Thymus (tissue), 11 donors: Measurements from ENCODE around the gene EIF3D. TPM values are rescaled to one million over a fixed set of nuclear protein-coding genes. Genes with fewer than 3 reads are reported as not detected.

Experiments
- DNase-seq, 9 donors: peaks; one replicate each; pipeline ENCODE4 v3.0.0-alpha.2; 2013; ENCODE audit warnings: low spot score in 9 of 9, low read depth in 6 of 9, missing footprints in 1 of 9
- H3K27ac ChIP-seq, 2 donors: one replicate each; pipeline ENCODE4 v1.5.1; 2013; ENCODE audit warnings: control low read depth in 1 of 2, low read depth in 1 of 2, low read length in 1 of 2, mild to moderate bottlenecking in 1 of 2, moderate library complexity in 1 of 2
- H3K27me3 ChIP-seq, 2 donors: one replicate each; pipeline ENCODE4 v1.5.1; 2013; ENCODE audit warnings: low read length in 1 of 2; ENCODE audit not compliant: control insufficient read depth in 2 of 2, insufficient read depth in 1 of 2
- H3K36me3 ChIP-seq, 2 donors: one replicate each; pipeline ENCODE4 v1.5.1; 2013; ENCODE audit warnings: low read length in 1 of 2, mild to moderate bottlenecking in 1 of 2, moderate library complexity in 1 of 2; ENCODE audit not compliant: control insufficient read depth in 2 of 2, insufficient read depth in 2 of 2
- H3K4me1 ChIP-seq, 2 donors: one replicate each; pipeline ENCODE4 v1.5.1; 2013; ENCODE audit warnings: low read length in 2 of 2; ENCODE audit not compliant: control insufficient read depth in 2 of 2, insufficient read depth in 2 of 2
- H3K4me3 ChIP-seq, 2 donors: one replicate each; pipeline ENCODE4 v1.5.1; 2013; ENCODE audit warnings: low read length in 2 of 2, control low read depth in 1 of 2, mild to moderate bottlenecking in 1 of 2
- H3K9me3 ChIP-seq, 2 donors: one replicate each; pipeline ENCODE4 v1.5.1; 2013; ENCODE audit warnings: low read length in 1 of 2, mild to moderate bottlenecking in 1 of 2; ENCODE audit not compliant: control insufficient read depth in 2 of 2, insufficient read depth in 1 of 2
- WGBS: extraction: QIAGEN DNeasy Blood & Tissue Kit; methylation state at CpG from one replicate; pipeline ENCODE4 v1.1.7; 2013; 5-methylcytosine and 5-hydroxymethylcytosine counted together
- polyA plus RNA-seq: library from polyadenylated mRNA; stranded (reverse); fragments of 200-250 nt; gene quantifications from one replicate; pipeline ENCODE4 v1.2.3, GENCODE V29; 2013
- total RNA-seq: library from RNA; stranded (reverse); fragments of 120-200 nt; gene quantifications from one replicate; pipeline ENCODE4 v1.2.4, GENCODE V29; 2013
- donor health status: healthy.

Gene EIF3D
- total and polyA plus RNA-seq, 2 donors = 185 to 267 TPM

- no peak for DNase-seq
- 93% methylated on average over 11 of the region's 11 CpGs for WGBS
- Histone ChIP-seq H3K36me3 (no peaks in the 10 kb centered on the region), H3K4me1 (no peaks in the 10 kb centered on the region), H3K27me3 (peaks cover 8 to 57% of the 10 kb centered on the region in 2 donors), H3K9me3 (no peaks in the 10 kb centered on the region), H3K27ac (no peak overlapping the region), H3K4me3 (no peak overlapping the region)
Observed at GRCh38 chr22:36562261-36562835, 33.4 kb upstream of the EIF3D start.

- H3K36me3 ChIP-seq = no peaks in the 10 kb centered on the region
- no peak for DNase-seq
- H3K9me3 ChIP-seq = no peaks in the 10 kb centered on the region
- H3K4me1 ChIP-seq = no peaks in the 10 kb centered on the region
- no peak overlapping the region for H3K4me3 ChIP-seq
- no peak overlapping the region for H3K27ac ChIP-seq
- H3K27me3 ChIP-seq = peaks cover 8 to 51% of the 10 kb centered on the region in 2 donors
- WGBS = 76% methylated on average over 6 of the region's 6 CpGs
Observed at GRCh38 chr22:36561291-36561811, 32.4 kb upstream of the EIF3D start.

GRCh38 chr22:36560001-36560400 lies 31.0 kb upstream of the EIF3D start:
- Histone ChIP-seq H3K27ac (no peak overlapping the region), H3K36me3 (no peaks in the 10 kb centered on the region), H3K4me3 (no peak overlapping the region), H3K4me1 (no peaks in the 10 kb centered on the region), H3K9me3 (no peaks in the 10 kb centered on the region), H3K27me3 (peaks cover 8 to 38% of the 10 kb centered on the region in 2 donors)
- DNase-seq = no peak
- WGBS = 100% methylated on average over 3 of the region's 3 CpGs

- Histone ChIP-seq H3K4me3 (no peak overlapping the region), H3K27ac (no peak overlapping the region), H3K4me1 (no peaks in the 10 kb centered on the region), H3K9me3 (no peaks in the 10 kb centered on the region), H3K27me3 (no peaks in the 10 kb centered on the region), H3K36me3 (no peaks in the 10 kb centered on the region)
- DNase-seq = peak in 1 of 9 donors; percentile 16
- 37% methylated on average over 5 of the region's 5 CpGs for WGBS
Observed at GRCh38 chr22:36554098-36554497, 25.1 kb upstream of the EIF3D start.

- no peaks in the 10 kb centered on the region for H3K27me3 ChIP-seq
- 14% methylated on average over 1 of the region's 1 CpG for WGBS
- DNase-seq = peak in 1 of 9 donors; percentile 14
- no peaks in the 10 kb centered on the region for H3K4me1 ChIP-seq
- H3K36me3 ChIP-seq = no peaks in the 10 kb centered on the region
- no peaks in the 10 kb centered on the region for H3K9me3 ChIP-seq
- no peak overlapping the region for H3K27ac ChIP-seq
- H3K4me3 ChIP-seq = no peak overlapping the region
Observed at GRCh38 chr22:36552289-36552688, 23.3 kb upstream of the EIF3D start.

- Histone ChIP-seq H3K27ac (no peak overlapping the region), H3K4me3 (no peak overlapping the region), H3K36me3 (no peaks in the 10 kb centered on the region), H3K27me3 (peaks cover 0 to 2% of the 10 kb centered on the region in 2 donors), H3K9me3 (no peaks in the 10 kb centered on the region), H3K4me1 (no peaks in the 10 kb centered on the region)
- WGBS = 91% methylated on average over 13 of the region's 13 CpGs
- no peak for DNase-seq
Observed at GRCh38 chr22:36550701-36551495, 21.9 kb upstream of the EIF3D start.

GRCh38 chr22:36549033-36549432 lies 20.1 kb upstream of the EIF3D start:
- DNase-seq = no peak
- Histone ChIP-seq H3K27me3 (peaks cover 0 to 3% of the 10 kb centered on the region in 2 donors), H3K36me3 (no peaks in the 10 kb centered on the region), H3K27ac (no peak overlapping the region), H3K4me1 (no peaks in the 10 kb centered on the region), H3K9me3 (no peaks in the 10 kb centered on the region), H3K4me3 (no peak overlapping the region)
- 75% methylated on average over 5 of the region's 5 CpGs for WGBS

GRCh38 chr22:36548606-36549005 lies 19.6 kb upstream of the EIF3D start:
- peaks cover 0 to 3% of the 10 kb centered on the region in 2 donors for H3K27me3 ChIP-seq
- no peaks in the 10 kb centered on the region for H3K4me1 ChIP-seq
- H3K36me3 ChIP-seq = no peaks in the 10 kb centered on the region
- no peak overlapping the region for H3K4me3 ChIP-seq
- H3K9me3 ChIP-seq = no peaks in the 10 kb centered on the region
- no peak overlapping the region for H3K27ac ChIP-seq
- DNase-seq = no peak
- WGBS = 88% methylated on average over 14 of the region's 14 CpGs

- Histone ChIP-seq H3K4me1 (no peaks in the 10 kb centered on the region), H3K27ac (no peak overlapping the region), H3K9me3 (no peaks in the 10 kb centered on the region), H3K4me3 (no peak overlapping the region), H3K27me3 (peaks cover 0 to 3% of the 10 kb centered on the region in 2 donors), H3K36me3 (no peaks in the 10 kb centered on the region)
- DNase-seq = no peak
- WGBS = 83% methylated on average over 6 of the region's 6 CpGs
Observed at GRCh38 chr22:36546932-36547331, 18.0 kb upstream of the EIF3D start.
